Prostate gland (tissue), 2 donors: ENCODE data around the gene ASCC2. TPM values are rescaled to one million over a fixed set of nuclear protein-coding genes. Genes with fewer than 3 reads are reported as not detected.

Source experiments
- DNase-seq: peaks from one replicate; pipeline ENCODE4 v3.0.0-alpha.2; 2019; ENCODE audit warnings: low spot score
- H3K27ac ChIP-seq, 2 donors: fragments of 200-600 bp; sonication (generic); 2 replicates each; pipeline ENCODE4 v1.5.1; 2017 to 2019
- H3K27me3 ChIP-seq: fragments of 200-600 bp; sonication (generic); replicated peaks from 2 replicates; pipeline ENCODE4 v1.5.1; 2019; ENCODE audit not compliant: insufficient read depth
- H3K36me3 ChIP-seq, 2 donors: fragments of 200-600 bp; sonication (generic); 1 replicate in 1 of 2; 2 replicates in 1 of 2; pipeline versions ENCODE4 v1.5.1 to v1.8.1; 2017 to 2019
- H3K4me1 ChIP-seq: fragments of 200-600 bp; sonication (generic); replicated peaks from 2 replicates; pipeline ENCODE4 v1.5.1; 2019
- H3K4me3 ChIP-seq, 2 donors: fragments of 200-600 bp; sonication (generic); 2 replicates each; pipeline ENCODE4 v1.5.1; 2017 to 2019
- H3K9me3 ChIP-seq: fragments of 200-600 bp; sonication (generic); 2 replicates; pipeline ENCODE4 v1.5.1; 2017
- POLR2A ChIP-seq: fragments of 450-650 bp; IDR thresholded peaks from one replicate; pipeline ENCODE4 v1.6.1; 2016; ENCODE audit warnings: antibody characterized with exemption, mild to moderate bottlenecking
- POLR2AphosphoS5 ChIP-seq: sonication (generic); formaldehyde crosslinking; IDR thresholded peaks from one replicate; pipeline ENCODE4 v1.6.1; 2017; ENCODE audit warnings: antibody characterized with exemption
- WGBS: methylation state at CpG from one replicate; pipeline ENCODE4 v1.1.5; 2018; 5-methylcytosine and 5-hydroxymethylcytosine counted together
- intact Hi-C: fragments of 100-400 bp; cut with DNase I; formaldehyde crosslinking; loops from one replicate; pipeline ENCODE4 v1.14.2; 2022
- total RNA-seq, 2 donors: library from RNA; depleted of rRNA; stranded (reverse); fragments of >200 nt; gene quantifications; one replicate each; pipeline ENCODE4 v1.1.0, GENCODE V29; 2016
- TF ChIP-seq, protein P1 (sequence below), 4 experiments: fragments of 200-600 bp in 2 of 4; fragments of 450-650 bp in 2 of 4; sonication (generic) in 2 of 4; IDR thresholded peaks; 1 replicate in 3 of 4; 2 replicates in 1 of 4; pipeline ENCODE4 v1.5.1; 2016 to 2019; ENCODE audit warnings: antibody characterized with exemption in 4 of 4, mild to moderate bottlenecking in 2 of 4, moderate library complexity in 2 of 4

Gene ASCC2
- total RNA-seq, 2 donors from 2014 or later: 42.5 to 82.6 TPM

DNA sequence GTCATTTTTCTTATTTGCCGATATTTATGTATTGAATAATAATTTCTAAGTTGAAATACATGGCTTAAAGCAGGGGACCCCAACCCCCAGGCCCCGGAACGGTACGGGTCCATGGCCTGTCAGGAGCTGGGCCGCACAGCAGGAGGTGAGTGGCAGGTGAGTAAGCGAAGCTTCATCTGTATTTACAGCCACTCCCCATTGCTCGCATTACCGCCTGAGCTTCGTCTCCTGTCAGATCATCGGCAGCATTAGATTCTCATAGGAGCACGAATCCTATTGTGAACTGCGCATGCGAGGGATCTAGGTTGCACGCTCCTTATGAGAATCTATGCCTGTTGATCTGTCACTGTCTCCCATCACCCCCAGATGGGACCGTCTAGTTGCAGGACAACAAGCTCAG lies 75.8 kb downstream of the ASCC2 start:
- no peak overlapping the region for H3K4me3 ChIP-seq
- DNase-seq: no peak
- no peak for TF ChIP-seq POLR2AphosphoS5
- H3K4me1 ChIP-seq: no peaks in the 10 kb centered on the region
- H3K9me3 ChIP-seq: no peaks in the 10 kb centered on the region
- WGBS: 88% methylated on average over 15 of the region's 15 CpGs
- H3K36me3 ChIP-seq: no peaks in the 10 kb centered on the region
- H3K27me3 ChIP-seq: no peaks in the 10 kb centered on the region
- intact Hi-C loops: loop anchor here (10.0 kb wide), 1 partner anchor 123 kb away; the partner anchor contains the start of gene MTMR3
- no peak overlapping the region for H3K27ac ChIP-seq

- TF ChIP-seq POLR2A (no peak), POLR2AphosphoS5 (no peak)
- TF ChIP-seq, protein P1, sequence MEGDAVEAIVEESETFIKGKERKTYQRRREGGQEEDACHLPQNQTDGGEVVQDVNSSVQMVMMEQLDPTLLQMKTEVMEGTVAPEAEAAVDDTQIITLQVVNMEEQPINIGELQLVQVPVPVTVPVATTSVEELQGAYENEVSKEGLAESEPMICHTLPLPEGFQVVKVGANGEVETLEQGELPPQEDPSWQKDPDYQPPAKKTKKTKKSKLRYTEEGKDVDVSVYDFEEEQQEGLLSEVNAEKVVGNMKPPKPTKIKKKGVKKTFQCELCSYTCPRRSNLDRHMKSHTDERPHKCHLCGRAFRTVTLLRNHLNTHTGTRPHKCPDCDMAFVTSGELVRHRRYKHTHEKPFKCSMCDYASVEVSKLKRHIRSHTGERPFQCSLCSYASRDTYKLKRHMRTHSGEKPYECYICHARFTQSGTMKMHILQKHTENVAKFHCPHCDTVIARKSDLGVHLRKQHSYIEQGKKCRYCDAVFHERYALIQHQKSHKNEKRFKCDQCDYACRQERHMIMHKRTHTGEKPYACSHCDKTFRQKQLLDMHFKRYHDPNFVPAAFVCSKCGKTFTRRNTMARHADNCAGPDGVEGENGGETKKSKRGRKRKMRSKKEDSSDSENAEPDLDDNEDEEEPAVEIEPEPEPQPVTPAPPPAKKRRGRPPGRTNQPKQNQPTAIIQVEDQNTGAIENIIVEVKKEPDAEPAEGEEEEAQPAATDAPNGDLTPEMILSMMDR (IDR thresholded peaks at IDR 0.05): no peak
- Histone ChIP-seq H3K27ac (no peak overlapping the region), H3K36me3 (no peaks in the 10 kb centered on the region), H3K4me1 (no peaks in the 10 kb centered on the region), H3K4me3 (no peak overlapping the region), H3K9me3 (no peaks in the 10 kb centered on the region), H3K27me3 (no peaks in the 10 kb centered on the region)
- intact Hi-C loops: no loop called here
- 71% methylated on average over 5 of the region's 5 CpGs for WGBS
- DNase-seq: no peak
Observed at GRCh38 chr22:29758959-29759358, 79.1 kb downstream of the ASCC2 start.

DNA sequence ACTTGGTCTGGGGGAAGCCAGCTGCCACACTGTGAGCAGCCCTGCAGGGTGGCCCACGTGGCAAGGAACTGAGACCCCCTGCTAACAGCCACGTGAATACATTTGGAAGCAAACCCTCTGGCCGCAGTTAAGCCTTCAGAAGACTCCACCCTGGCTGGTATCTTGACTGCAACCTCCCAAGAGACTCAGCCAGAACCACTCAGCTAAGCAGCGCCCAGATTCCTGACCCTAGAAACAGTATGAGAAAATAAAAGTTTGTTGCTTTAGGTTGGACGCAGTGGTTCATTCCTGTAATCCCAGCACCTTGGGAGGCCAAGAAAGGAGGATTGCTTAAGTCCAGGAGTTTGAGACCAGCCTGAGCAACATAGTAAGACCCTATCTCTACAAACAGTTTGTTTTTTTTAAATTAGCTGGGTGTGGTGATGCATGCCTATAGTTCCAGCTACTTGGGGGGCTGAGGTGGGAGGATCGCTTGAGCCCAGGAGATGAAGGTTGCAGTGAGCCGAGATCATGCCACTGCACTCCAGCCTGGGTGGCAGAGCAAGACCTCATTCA lies 79.9 kb downstream of the ASCC2 start:
- Histone ChIP-seq H3K4me3 (no peak overlapping the region), H3K27ac (no peak overlapping the region), H3K36me3 (no peaks in the 10 kb centered on the region), H3K4me1 (no peaks in the 10 kb centered on the region), H3K27me3 (no peaks in the 10 kb centered on the region), H3K9me3 (no peaks in the 10 kb centered on the region)
- intact Hi-C loops: no loop called here
- TF ChIP-seq, protein P1 (IDR thresholded peaks at IDR 0.05): no peak
- TF ChIP-seq POLR2AphosphoS5 (no peak), POLR2A (no peak)
- no peak for DNase-seq
- 84% methylated on average over 7 of the region's 7 CpGs for WGBS

DNA sequence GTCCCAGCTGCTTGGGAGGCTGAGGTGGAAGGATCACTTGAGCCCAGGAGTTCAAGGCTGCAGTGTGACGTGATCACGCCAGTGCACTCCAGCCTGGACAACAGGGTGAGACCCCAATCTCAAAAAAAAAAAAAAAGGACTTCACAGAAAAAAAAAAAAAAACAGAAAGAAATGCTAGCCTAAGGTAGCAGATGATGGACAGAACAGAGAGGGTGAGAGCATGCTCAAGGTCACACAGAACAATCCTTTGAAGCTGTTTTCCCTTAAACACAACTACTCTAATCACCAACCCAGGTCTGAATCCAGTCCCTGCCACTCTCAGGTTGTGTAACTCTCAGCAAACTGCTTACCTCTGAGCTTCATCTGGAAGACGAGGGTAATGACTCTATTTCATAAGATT lies 81.0 kb downstream of the ASCC2 start:
- WGBS: 86% methylated on average over 3 of the region's 3 CpGs
- Histone ChIP-seq H3K27ac (no peak overlapping the region), H3K9me3 (no peaks in the 10 kb centered on the region), H3K36me3 (no peaks in the 10 kb centered on the region), H3K27me3 (no peaks in the 10 kb centered on the region), H3K4me1 (no peaks in the 10 kb centered on the region), H3K4me3 (no peak overlapping the region)
- intact Hi-C loops: no loop called here
- TF ChIP-seq POLR2AphosphoS5 (no peak), POLR2A (no peak)
- TF ChIP-seq, protein P1 (IDR thresholded peaks at IDR 0.05): no peak
- DNase-seq: no peak

DNA sequence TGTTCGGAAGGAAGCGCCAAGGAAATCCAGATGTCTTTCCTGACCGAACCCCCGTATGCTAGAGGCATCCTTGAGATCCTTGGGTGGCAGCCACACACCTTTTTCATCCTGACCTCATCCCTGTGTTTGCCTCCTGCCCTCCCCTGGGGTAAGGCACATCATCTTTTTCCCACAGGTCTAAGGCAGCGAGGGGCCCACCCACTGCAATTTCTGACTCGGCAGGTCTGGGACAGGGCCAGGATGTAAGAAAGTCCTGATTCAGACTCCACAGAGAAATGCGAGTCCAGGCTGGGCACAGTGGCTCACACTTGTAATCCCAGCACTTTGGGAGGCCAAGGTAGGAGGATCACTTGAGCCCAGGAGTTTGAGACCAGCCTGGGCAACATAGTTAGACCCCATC lies 81.7 kb downstream of the ASCC2 start:
- H3K9me3 ChIP-seq: no peaks in the 10 kb centered on the region
- TF ChIP-seq POLR2AphosphoS5: no peak
- TF ChIP-seq, protein P1 (IDR thresholded peaks at IDR 0.05): no peak
- no peak for TF ChIP-seq POLR2A
- DNase-seq: no peak
- WGBS: 79% methylated on average over 7 of the region's 7 CpGs
- intact Hi-C loops: no loop called here
- H3K27ac ChIP-seq: no peak overlapping the region
- H3K36me3 ChIP-seq: no peaks in the 10 kb centered on the region
- H3K4me3 ChIP-seq: no peak overlapping the region
- H3K4me1 ChIP-seq: no peaks in the 10 kb centered on the region
- no peaks in the 10 kb centered on the region for H3K27me3 ChIP-seq
